Activated CD4-positive, alpha-beta T cell treated with anti-CD3 and anti-CD28 coated beads for 4 hours (primary cell): ENCODE results near the gene CACNB2.
A peak's percentile ranks its signal among the peaks of the same experiment; 100 is the strongest.

Source experiments
- DNase-seq, 2 donors: peaks; one replicate each; pipeline ENCODE4 v3.0.0-alpha.2; 2020

The CACNB2 gene

GRCh38 chr10:18140149-18140956 lies at the start of gene CACNB2:
Gene CACNB2, plus strand, starts transcription at chr10:18140424.
- DNase-seq: no peak

DNA sequence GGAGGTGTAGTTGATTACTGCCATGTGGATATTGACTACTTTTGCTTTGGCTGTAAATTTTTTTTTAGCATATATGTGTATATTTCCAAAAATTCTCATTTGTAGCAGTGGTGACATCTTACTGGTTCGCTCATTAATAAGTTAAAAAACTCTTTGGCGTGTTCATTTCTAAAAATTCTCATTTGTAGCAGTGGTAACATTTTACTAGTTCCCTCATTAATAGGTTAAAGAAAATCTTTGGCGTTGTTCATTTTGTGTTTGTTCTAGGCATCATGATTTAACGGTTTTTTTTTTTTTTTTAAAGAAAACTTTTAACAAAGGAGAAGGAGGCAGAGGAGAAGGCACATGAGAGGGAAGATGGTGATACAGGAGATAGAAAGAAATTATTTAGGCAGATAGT lies 45.9 kb upstream of the CACNB2 start:
- DNase-seq: no peak

DNA sequence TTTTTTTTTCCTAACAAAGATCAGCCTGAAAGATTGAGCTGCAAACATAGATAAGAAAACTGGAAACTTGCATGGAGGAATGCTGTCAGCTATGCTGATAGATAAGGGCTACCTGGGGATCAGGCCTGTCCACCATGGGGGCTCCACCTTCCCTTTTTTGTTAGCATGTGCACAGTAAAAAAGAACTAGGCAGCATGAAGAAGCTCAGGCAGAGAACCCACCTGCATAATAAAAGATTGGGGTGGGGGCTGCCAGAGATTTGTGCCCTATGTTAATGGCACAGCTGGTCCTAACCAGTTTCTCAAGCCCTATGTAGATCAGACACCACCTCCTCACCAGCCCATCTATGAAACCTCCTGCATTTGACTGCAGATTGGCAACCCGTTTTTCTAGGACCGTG lies 45.4 kb upstream of the CACNB2 start:
- DNase-seq: no peak

GRCh38 chr10:18097524-18097923 lies 42.7 kb upstream of the CACNB2 start:
- no peak for DNase-seq

GRCh38 chr10:18098201-18098600 lies 42.0 kb upstream of the CACNB2 start:
- no peak for DNase-seq

- DNase-seq: no peak
Measured at GRCh38 chr10:18099415-18099814, 40.8 kb upstream of the CACNB2 start.

- DNase-seq: no peak
Measured at GRCh38 chr10:18100669-18101068, 39.6 kb upstream of the CACNB2 start.

DNA sequence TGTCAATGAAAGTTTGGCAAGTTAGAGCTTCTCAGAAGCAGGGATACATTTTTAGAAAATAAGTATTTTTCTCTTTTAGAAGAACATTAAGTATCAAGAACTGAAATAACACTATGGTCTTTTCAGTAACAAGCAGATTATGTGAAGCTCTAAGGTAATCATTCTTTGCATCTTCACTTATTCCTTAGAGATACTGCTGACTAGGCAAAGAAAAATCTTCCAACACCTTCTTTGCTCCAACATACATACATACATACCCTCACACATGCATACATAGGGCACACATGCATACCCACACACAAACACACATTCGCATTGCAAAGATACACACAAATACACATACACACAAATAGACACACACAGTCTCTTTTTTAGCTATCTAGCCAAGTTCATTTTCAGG lies 37.8 kb upstream of the CACNB2 start:
- DNase-seq: no peak

DNA sequence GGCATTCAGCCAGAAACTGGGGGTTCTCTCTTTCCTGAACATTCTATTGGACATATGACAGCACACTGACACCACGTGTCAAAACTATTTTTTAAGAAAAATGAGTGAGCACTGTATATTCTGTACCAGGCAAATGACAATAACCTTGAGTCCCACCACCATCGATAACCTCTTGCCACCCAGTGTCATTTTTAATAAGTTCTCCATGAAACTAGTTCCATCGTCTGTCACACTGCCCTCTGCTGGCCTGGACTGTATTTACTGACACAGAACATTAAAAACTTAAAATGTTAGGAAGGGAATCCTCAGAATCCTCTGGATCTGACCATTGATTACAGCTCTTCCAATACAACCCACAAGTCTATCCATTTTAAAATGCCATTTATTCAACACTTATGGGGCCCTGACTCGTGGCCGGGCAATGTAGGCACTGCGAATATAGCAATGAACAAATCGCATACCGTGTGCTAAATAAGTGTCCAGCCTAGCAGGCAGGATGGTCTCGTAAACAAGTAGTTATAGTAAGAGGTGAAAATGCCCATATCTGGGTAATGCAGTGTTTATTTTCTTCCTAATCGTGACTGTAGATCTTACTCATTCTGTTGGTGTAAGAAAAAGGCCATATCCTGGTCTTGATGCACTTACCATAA lies 35.9 kb upstream of the CACNB2 start:
- peak; percentile 13 to 14 for DNase-seq

DNA sequence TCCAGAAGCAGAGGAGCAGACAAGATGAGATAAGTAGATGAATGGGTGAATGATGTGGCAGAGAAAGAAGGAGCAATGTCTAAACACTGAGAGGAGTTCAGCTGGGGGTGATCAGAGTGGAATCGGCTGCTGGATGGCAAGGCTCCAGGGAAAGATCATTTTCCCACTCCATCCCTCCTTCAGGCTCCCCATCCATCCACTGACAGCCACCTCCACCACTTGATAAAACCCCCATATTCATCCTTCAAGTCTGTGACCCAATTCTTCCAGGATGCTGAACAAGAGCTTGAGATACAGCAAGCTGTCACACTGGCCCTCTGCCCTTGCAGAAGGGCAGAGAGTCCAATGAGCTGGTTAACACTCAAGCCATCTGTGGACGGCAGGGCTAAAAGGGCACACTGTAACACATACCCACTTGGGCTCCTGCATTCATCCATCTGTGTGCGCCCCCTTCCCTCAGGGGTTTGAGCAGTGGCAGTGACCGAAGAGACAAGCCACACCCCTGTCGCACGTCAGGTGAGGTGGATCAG lies 30.8 kb upstream of the CACNB2 start:
- DNase-seq: no peak

DNA sequence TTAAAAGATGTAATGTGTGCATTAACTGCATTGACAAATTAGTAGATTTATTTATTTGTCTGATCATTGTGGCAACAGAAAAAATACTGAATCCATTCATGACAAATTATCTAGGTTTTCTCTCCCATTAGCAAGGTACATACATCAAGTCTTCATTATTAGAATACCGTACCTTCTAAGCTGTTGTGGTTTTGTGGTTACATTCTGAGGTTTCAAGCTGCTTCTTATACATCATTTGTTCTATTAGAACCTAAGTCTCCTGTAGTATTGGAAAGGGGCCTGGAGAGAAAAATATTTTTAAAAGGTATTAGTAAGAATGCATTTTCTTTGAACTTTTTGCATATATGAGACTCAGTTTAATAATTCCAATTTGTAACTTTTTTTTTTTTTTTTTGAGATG lies 26.3 kb upstream of the CACNB2 start:
- DNase-seq: no peak

- no peak for DNase-seq
Measured at GRCh38 chr10:18117276-18117675, 22.9 kb upstream of the CACNB2 start.

- no peak for DNase-seq
Measured at GRCh38 chr10:18122753-18123152, 17.5 kb upstream of the CACNB2 start.

- no peak for DNase-seq
Measured at GRCh38 chr10:18133046-18133445, 7.2 kb upstream of the CACNB2 start.

GRCh38 chr10:18134509-18134908 lies 5.7 kb upstream of the CACNB2 start:
- DNase-seq: no peak

- DNase-seq: no peak
Measured at GRCh38 chr10:18134921-18135320, 5.3 kb upstream of the CACNB2 start.

DNA sequence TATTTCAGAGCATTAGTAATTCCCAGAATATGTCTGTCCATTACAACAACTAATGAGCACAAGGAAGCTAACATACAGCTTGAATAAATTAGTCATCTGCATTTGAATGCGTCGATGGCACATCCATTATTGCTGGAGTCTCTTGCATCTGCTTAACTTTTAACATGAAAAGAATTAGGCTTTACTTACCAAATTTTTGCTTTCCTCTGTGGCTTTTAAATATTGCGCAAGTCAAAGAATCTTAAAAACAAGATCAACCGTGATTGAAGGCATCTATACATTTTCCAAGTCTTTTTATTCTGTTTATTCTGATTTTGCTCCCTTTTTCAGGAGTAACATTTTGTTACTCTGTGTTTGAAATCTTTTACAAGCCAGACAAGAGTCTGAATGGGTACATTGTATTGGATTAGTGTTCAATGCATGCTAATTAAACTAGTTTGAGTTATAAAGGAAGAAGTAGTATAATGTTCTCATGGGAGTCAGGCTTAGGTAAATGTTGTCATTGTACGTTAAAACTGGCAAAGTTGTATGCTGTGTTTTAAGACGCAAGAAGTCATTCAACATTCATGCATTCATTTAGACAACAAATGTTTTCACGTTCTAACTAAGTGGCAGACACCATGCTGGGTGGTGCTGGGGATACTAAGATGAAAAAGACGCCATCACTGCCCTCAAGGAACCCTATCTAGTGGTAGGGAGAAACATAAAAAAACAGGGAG lies 4.0 kb upstream of the CACNB2 start:
- no peak for DNase-seq

GRCh38 chr10:18137111-18137510 lies 3.1 kb upstream of the CACNB2 start:
- DNase-seq: no peak

GRCh38 chr10:18140957-18141845 lies 977 bp downstream of the CACNB2 start:
- DNase-seq: no peak

DNA sequence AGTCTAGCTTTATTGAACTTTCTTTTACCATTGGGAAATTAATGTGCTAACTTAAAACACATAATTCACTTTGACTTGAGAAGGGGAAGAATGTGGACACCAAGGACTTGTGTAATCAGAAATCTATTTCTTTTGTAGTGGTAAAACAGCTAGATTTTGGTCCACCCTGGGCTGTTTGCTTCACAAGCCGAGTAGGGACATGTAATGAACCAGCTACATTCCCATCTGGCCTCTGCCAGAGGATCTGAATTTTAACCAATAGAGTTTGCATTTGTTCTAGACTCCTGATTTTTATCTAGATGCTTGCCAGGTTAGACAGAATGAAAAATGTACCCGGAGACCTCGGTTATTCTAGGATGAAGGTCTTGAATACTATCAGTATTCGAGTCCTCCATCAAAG lies 1.9 kb downstream of the CACNB2 start:
- DNase-seq: no peak

GRCh38 chr10:18144396-18144795 lies 4.2 kb downstream of the CACNB2 start:
- no peak for DNase-seq

- DNase-seq: no peak
Measured at GRCh38 chr10:18144928-18145327, 4.7 kb downstream of the CACNB2 start.

DNA sequence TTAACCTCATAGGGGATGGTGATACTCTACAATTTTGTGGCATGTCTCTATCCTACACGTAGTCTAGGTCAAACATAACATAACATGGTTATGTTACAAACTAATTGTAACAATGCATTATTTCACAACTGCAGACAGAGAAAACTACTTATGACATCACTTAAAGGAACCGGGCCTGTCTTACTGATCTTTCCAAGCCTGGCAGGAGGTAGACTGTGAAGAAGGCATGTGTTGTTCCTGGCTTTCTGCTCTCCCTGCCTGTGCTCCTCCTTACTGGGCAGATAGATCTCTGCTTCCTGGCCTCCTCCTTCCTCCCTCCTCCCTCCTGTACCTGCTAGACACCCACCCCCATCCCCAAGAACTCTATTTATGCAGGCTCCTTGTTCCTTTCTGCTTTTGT lies 5.4 kb downstream of the CACNB2 start:
- DNase-seq: no peak
